ENCODE results near the gene SHISA9.

GRCh38 chr16:13101828-13102227, 200.4 kb downstream of the SHISA9 start:
- TF ChIP-seq CTCF (IDR thresholded peaks at IDR 0.05 in 2 of 3, conservative IDR thresholded peaks at IDR 0.05 in 1 of 3; ENCODE audit: borderline replicate concordance in 1 of 3, insufficient read depth in 1 of 3, low read depth in 2 of 3, low read length in 2 of 3) (no peak), POLR2A (IDR thresholded peaks at IDR 0.05; ENCODE audit: borderline replicate concordance, extremely low read depth, insufficient read depth, insufficient read length) (no peak), ATF3 (IDR thresholded peaks at IDR 0.05) (no peak), YY1 (IDR thresholded peaks at IDR 0.05; ENCODE audit: extremely low read depth, insufficient replicate concordance, low read depth, low read length) (no peak), ZFX (IDR thresholded peaks at IDR 0.05) (no peak), EZH2 (IDR thresholded peaks at IDR 0.05) (no peak), CBX3 (IDR thresholded peaks at IDR 0.05; ENCODE audit: low read depth) (no peak), EGR1 (IDR thresholded peaks at IDR 0.05; ENCODE audit: low read depth) (no peak), ZNF274 (IDR thresholded peaks at IDR 0.05; ENCODE audit: low read depth, low read length) (no peak)
